NCI-H1694 treated with DMSO at 0.1 percent for 48 hours (cell line): Measurements from ENCODE around the gene RAB2B.
"Not testable (repeated sequence)": the region's sequence is repeated elsewhere in the genome, so short reads cannot be mapped to it uniquely, and the experiment has no call there.

ENCODE experiments used
- DNase-seq: peaks from one replicate; lab custom pipeline; 2025; lab: John Stamatoyannopoulos, UW

RAB2B gene

DNA sequence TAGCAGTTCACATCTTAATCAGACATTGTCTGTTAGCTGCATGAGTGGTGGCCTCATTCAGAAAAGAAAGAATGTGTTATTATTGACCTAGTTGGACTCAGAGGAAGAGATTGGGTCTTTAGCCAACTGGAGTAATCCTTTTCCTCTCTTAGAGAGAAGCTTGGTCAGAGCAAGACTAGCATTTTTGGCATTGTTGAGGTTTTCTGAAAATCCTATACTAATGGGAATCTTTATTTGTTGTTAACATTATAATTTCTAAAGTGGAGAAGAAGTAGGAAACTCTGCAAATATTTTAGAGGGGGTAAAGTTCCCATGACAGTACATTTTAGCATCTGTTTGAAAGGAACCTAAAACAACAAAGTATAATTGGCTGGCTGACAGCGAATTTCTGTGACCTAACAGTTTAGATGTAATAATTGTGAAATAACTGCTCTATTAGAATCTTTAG, 9.9 kb upstream of the RAB2B start:
- DNase-seq = no peak

DNA sequence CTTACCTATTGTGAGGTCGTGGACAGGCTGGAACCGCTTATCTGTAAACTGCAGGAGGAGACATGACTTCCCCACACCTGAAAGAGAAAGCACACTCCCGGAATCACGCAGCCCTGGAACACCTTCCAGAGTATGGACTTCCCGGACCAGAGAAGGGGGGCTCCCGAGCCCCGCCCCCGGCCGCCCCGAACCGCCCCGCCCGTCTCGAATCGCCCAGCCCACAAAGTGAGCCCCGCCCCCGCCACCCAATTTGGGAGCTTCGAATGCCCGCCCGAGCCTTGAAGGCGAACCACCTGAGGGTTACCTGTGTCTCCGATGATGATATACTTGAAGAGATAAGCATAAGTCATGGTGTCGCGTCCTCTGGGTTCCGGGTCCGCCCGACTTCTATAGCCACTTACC, 235 bp downstream of the RAB2B start:
- DNase-seq = no peak

DNA sequence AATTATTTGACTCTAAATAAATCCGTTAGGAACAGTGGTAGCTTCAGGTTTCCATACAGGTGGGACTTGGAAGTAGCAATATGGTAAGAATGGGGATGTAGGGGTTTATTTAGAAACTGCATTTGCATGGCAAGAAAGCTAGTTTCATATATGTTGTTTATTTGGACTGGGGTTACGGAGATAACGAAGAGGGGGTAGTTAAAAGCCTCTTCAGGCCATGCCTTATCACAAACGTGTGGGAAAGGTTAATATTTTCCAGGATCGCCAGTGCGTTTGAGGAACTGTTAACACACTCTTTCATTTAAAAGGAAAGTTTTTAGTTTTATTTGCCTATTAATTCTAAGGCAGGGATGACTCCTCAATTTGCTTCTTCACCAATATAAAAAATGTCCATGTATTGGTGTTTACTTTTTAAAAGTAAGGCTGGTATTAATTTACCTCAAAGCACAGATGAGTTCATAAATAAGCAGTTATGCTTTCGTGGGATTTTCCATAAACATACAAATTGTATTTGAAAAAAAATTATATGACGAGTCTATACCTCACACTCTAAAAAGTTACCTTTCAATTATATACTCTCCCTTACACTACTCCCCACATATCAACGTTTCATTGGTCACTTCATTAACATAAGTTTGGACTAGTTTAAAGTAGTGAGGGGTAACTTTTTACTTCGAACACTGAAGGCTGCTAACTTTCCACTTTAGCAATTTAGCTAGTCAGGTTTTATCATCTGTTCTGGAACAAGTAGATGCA, 814 bp downstream of the RAB2B start:
- DNase-seq = no peak

DNA sequence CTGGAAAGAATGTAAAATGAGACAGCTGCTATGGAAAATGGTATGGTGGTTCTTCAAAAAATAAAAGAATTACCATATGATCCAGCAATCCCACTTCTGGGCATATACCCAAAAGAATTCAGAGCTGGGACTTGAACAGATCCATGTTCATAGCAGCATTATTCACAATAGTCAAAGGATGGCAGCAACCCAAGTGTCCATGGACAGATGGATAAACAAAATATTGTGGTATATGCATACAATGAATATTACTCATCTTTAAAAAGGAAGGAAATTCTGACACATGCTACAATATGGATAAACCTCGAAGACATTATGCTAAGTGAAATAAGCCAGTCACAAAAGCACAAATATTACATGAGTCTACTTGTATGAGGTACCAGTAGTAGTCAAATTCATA, 9.1 kb downstream of the RAB2B start:
- no peak for DNase-seq

DNA sequence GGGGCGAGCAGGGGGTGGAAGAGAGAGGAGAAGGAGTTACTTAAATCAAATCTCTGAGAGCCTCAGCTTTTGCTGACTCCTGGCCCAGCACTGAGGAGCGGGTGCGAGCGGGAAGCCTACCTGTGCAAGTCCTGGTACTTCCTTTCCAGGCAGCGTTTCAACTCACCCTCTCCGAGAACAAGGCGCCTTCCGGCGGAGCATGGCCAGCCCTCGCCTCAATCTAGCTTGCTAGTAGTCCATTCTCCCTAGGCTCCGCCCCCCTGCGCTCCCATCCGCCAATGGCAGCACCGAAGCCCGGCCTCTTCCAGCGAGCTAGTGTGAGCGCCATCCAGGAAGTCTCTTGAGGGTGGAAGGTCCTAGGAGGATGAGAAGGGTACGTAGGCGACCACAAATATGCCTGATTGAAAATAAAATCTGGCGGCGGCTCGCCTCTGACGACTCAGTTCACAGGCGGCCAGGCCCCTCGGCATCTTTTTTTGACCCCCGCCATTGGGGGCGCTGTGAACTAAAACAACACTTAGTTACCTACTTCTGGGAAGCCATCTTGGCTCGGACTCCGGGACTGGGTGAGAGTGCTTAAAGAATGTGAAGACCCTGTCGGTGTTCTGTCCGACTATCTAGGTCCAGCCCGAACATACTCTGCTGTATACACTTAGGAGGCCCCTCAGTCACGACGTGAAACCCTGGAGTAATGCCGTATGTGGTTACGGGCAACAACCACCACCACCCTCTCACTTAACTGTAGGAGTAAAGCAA, 20.7 kb downstream of the RAB2B start, which contains the start of gene CHD8:
Gene CHD8, minus strand, starts transcription at position 212 of the 756 bp plus-strand sequence. CDS start 24,480 bp downstream, outside the sequence.
- DNase-seq = peak; percentile 100

DNA sequence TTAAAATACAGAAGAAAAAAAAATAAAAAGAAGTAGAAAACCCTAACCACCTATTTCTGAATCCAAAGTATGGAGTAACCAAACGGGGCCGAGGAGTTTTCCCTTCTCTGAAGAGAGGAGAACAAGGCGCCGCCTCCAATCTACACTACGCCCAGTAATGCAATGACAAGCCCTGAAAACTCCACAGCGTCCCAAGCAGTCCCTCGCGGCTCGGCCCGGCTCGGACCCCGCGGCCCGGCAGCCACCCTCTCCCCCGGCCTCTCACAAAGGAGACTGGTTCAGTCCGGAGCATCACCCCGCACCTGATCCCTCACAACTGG, 21.2 kb downstream of the RAB2B start:
- no peak for DNase-seq

DNA sequence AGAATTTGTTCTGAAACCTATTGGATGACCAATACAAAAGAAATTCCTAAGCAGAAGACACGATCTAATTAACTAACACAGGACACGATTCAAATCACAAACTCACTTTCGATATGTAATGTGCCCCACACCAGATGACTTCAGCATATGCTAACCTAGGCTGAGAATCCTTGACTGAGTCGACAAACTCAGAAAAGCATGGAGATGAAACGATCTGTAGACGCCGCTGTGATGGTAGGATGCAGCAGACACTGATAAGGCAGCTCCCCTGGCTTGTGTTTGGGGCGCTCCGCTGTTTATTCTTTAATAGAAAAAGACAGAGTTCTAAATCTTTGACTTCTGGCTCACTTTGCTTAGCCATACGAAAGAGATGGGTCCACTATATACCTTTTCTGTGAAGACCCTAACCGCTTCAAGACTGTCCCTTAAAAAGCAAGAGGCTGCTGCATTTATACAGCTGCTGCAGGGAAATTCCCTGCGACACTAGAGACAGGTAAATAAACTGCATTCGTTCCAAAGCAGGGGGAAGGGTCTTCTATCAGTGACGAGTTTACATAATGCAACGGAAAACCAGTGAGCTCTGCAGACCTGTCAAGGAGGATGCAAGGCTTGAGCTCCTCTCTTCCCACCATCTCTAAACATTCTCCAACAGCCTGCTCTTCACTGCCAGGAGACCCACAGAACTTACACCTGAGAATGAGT, 21.8 kb downstream of the RAB2B start:
- no peak for DNase-seq

DNA sequence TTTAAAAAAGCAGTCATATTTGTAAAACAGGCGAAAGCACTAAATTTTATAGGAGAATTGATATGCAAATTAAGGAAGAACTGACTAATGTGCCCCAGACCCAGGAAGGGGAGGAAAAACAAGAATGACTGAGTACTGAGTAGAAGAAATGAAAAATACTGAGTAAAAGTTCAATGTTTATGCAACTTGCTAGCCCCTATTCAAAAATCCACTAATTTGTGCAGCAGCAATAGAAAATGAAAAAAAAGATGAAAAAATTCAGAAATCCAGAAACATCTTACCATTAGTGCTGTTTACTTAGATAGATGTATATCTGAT, 26.9 kb downstream of the RAB2B start:
- DNase-seq = no peak

DNA sequence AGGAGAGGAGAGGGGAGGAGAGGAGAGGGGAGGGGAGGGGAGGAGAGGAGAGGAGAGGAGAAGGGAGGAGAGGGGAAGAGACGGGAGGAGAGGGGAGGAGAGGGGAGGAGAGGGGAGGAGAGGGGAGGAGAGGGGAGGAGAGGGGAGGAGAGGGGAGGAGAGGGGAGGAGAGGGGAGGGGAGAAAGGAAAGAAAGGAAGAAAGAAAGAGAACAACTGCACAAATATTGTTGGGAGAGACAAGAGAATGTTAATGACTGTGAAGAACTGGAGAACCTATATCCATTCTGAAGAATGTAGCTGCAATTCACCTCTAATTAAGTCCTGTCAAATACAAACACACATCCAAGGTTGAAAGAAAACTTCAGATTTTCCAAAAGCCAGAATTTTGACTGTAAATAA, 34.1 kb downstream of the RAB2B start:
- not testable (repeated sequence) for DNase-seq

DNA sequence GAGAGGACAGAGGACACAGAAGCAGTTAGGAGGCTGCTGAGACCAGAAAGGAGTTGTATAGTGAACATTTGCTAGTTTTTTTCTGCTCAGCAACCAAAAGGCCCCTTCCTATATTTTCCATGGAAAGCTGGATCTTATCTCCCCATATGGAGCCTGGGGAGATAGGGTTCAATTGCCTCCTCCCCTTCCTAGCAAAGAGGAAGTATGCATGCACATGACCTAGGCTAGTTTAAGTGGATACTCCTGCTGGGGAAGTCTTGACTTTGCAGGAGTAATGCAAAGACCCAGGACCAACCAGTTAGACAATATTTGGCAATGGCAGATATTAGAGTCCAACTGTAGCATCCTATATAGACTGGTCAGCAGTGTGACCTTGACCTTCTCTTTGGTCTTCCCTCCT, 35.9 kb downstream of the RAB2B start:
- no peak for DNase-seq

DNA sequence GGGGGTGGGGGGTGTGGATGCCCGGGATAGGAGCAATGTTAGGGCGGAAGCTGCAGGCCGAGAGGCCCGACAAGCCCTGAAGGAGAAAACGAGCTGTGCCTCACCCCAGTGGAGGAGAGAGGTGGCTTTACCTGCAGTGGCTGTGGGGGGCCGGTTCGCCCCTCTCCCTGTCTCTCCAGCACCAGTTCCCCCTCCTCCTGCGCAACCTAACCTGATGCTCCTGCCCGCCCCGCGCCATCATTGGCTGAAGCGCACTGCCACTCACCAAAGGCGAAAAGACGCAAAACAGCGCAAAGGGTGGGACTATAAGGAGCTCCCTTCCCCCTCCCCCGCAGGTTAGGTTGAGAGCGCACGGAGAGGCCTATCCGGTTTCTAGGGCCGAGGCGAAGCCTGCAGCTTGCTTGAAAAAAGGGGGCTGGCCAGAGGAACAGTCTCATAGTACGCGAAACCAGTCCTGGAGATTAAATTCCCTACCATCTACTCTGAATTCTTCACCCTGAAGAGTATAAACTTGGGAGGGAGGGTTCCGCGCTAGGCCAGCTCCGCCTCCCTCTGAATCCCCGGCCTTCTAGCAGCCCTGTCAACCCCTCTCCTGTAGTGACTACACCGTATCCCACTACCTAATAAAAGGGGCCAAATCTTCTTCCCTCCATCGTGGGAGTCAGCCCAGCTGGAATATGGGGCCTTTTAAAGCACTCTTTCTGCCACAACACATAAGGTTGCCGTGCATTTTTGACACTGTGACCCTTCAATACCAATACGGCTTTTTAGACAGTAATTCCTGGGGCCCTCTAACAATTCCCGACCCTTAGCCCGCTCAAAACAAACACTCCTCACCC, 39.5 kb downstream of the RAB2B start:
- peak; percentile 94 for DNase-seq

DNA sequence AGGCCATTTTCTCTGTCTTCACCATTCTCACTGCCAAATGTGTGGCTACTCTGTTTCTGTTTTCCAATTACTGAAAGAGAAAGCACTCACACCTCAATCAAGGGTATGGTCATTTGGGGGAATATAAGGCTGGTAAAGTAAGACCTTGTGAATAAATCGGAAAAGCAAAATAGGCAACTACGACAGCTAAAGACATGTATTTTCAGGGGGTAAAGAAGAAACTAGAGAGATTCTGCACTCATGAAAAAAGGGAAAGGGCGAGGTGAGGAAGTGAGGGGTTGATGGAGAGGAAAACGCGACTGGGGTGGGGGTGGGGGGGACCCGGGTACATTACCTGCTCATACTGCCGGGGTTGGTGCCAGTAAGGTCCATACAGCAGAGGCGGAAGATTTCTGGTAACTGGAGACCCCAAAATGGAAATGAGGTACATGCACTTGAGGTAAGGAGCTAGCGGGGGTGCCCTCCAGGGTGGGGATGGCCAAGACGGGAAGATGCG, 40.1 kb downstream of the RAB2B start:
- peak; percentile 33 for DNase-seq

DNA sequence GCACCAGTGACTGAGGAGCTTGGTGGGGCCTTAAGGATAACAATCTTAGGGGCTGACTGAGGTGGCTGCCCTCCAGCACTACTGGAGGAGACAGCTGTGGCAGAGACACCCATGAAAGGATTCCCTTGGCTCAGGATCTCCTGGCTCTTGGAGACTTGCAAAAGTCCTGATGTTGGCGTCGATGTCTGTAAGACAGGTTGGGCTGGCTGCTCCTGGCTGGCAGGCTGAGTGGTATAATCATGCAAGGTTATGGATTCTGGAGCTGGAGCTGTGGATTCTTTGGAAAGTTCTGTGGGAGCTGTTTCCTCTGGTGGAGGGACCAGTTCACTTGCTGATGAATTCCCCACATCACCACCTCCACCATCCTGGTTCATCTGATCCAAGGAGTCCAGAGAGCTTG, 45.6 kb downstream of the RAB2B start:
- no peak for DNase-seq

DNA sequence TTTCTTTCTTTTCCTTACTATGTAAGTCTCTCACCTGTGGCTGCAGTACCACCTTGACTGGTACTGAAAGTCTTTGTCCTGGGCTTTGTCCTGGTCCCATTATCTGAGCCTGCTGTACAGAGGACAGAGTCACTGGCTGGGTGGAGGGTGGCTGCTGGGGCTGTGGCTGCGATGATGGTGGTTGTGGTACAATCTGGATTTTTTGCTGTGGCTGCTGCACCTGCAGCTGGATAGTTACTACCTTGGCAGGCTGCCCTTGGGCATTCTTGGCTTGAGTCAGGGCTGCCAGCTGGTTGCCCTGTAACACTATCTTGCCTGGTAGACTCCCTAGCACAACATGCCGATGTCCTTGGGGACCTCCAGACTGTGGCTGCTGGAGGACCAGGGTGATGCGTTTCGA, 47.8 kb downstream of the RAB2B start:
- peak; percentile 75 for DNase-seq

DNA sequence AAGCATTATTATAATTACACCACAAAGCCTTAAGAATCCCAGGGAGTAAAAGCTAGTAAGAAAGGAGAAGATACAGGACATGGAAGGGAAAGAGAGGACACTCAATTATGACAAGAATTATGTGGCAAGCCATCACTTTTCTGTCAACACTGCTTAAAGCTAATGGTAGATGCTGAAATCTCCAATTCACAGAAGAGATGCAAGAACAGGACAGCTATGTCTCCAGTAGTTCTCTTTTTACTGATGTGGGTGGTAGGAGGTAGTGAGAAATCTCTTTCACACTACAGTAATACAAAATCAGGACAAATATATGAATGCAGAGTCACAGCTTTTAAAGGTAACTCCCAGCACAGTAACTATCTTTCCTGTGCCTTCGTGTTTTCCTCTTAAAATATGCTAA, 50.1 kb downstream of the RAB2B start:
- DNase-seq = no peak

DNA sequence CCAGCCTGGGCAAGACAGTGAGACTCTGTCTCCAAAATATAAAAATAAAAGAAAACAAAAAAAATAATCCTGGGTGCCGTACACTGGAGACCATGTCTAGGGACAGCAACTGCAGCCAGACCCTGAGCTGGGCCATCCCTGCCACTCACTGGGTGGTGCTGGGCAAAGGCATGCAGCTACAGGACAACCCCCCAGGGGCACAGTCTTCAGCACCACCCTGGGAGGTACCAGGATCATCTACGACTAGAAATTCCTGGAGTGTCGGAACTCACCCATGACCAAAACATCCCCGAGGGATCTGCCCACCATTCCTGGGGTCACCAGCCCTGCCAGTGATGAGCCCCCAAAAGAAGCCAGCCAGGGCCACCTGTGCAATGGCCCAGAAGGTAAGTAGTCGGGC, 57.2 kb downstream of the RAB2B start:
- DNase-seq = no peak

DNA sequence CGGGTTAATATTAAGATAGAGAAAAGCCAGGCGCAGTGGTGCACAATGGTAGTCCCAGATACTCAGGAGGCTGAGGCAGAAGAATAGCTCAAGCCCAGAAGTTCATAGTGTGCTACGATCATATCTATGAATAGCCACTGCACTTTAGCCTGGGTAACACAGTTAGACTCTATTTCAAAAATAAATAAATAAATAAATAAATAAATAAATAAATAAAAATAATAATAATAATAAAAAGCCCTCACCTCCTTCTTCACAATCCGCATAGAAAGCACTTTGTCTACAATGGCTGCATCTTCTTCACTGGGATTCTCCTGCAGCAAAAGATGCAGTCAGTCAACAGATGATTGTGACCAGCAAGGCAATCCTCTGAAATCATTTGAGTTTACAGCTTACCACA, 61.4 kb downstream of the RAB2B start:
- no peak for DNase-seq

DNA sequence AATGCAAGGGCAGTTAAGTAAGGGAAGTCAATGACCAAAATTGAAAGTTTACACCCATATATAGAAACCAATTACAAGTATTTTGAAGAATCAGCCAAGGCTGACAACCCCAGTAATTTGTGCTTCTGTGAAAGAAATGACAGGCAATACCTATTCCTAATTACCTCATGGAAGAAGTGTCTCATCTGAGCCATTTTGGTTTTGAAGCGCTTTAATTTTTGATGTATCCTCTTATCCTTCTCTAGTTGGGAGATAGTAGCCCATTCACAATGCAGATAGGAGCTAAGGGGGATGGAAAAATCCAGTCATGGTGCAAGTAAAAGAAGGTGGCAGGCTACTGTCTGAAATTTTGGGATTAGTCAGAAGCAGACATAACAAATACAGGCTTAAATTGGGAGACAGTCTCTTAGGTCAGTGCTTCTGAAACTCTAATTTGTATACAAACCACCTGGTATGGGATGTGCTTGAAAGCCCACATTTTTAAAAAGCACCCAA, 62.6 kb downstream of the RAB2B start:
- DNase-seq = no peak
